Ishikawa (cell line): ENCODE data around the gene DENND1B.

Experiments
- CEBPB ChIP-seq: IDR thresholded peaks from 2 replicates; pipeline ENCODE4 v1.6.1; 2012
- CREB1 ChIP-seq: IDR thresholded peaks from 2 replicates; pipeline ENCODE4 v1.6.1; 2012; ENCODE audit warnings: low read depth
- EGR1 ChIP-seq: IDR thresholded peaks from 2 replicates; pipeline ENCODE4 v1.6.1; 2012
- EP300 ChIP-seq: IDR thresholded peaks from 2 replicates; pipeline ENCODE4 v1.6.1; 2012; ENCODE audit warnings: borderline replicate concordance
- FOXM1 ChIP-seq: IDR thresholded peaks from 2 replicates; pipeline ENCODE4 v1.6.1; 2012; ENCODE audit warnings: low read depth, borderline replicate concordance
- NFIC ChIP-seq: IDR thresholded peaks from 2 replicates; pipeline ENCODE4 v1.6.1; 2012
- RAD21 ChIP-seq: IDR thresholded peaks from 2 replicates; pipeline ENCODE4 v1.6.1; 2012; ENCODE audit warnings: low read depth
- REST ChIP-seq: IDR thresholded peaks from 2 replicates; pipeline ENCODE4 v1.6.1; 2012; ENCODE audit warnings: low read depth, mild to moderate bottlenecking
- TAF1 ChIP-seq: IDR thresholded peaks from 2 replicates; pipeline ENCODE4 v1.6.1; 2012; ENCODE audit warnings: low read depth, mild to moderate bottlenecking
- TCF12 ChIP-seq: IDR thresholded peaks from 2 replicates; pipeline ENCODE4 v1.6.1; 2012; ENCODE audit warnings: low read depth
- TEAD4 ChIP-seq: IDR thresholded peaks from 2 replicates; pipeline ENCODE4 v1.6.1; 2012
- USF1 ChIP-seq: IDR thresholded peaks from 2 replicates; pipeline ENCODE4 v1.6.1; 2012
- YY1 ChIP-seq: IDR thresholded peaks from 2 replicates; pipeline ENCODE4 v1.6.1; 2012; ENCODE audit warnings: low read depth
- ZBTB7A ChIP-seq: IDR thresholded peaks from 2 replicates; pipeline ENCODE4 v1.6.1; 2012; ENCODE audit warnings: low read depth
- TF ChIP-seq, protein P1 (sequence below): IDR thresholded peaks from 2 replicates; pipeline ENCODE4 v1.6.1; 2012

The DENND1B gene

GRCh38 chr1:197632651-197633050, 142.6 kb downstream of the DENND1B start:
- TF ChIP-seq TCF12, result no peak
- TF ChIP-seq CEBPB, result no peak
- no peak for TF ChIP-seq NFIC
- TF ChIP-seq REST, result no peak
- TF ChIP-seq TAF1, result no peak
- TF ChIP-seq FOXM1, result no peak
- TF ChIP-seq, protein P1, sequence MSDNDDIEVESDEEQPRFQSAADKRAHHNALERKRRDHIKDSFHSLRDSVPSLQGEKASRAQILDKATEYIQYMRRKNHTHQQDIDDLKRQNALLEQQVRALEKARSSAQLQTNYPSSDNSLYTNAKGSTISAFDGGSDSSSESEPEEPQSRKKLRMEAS, result no peak
- TF ChIP-seq YY1, result no peak
- no peak for TF ChIP-seq USF1

GRCh38 chr1:197632005-197632404, 143.3 kb downstream of the DENND1B start:
- TF ChIP-seq EGR1, result no peak
- no peak for TF ChIP-seq CREB1
- TF ChIP-seq REST, result no peak
- TF ChIP-seq YY1, result no peak
- no peak for TF ChIP-seq RAD21
- TF ChIP-seq EP300, result no peak
- TF ChIP-seq, protein P1, result no peak
- no peak for TF ChIP-seq TCF12
- no peak for TF ChIP-seq FOXM1
- no peak for TF ChIP-seq TAF1
- no peak for TF ChIP-seq CEBPB

- TF ChIP-seq NFIC (no peak), TCF12 (no peak), TAF1 (no peak), YY1 (no peak), REST (no peak), ZBTB7A (no peak), CREB1 (no peak), RAD21 (no peak), TEAD4 (no peak)
- TF ChIP-seq, protein P1, result no peak
Measured at GRCh38 chr1:197622371-197622770, 152.9 kb downstream of the DENND1B start.

DNA sequence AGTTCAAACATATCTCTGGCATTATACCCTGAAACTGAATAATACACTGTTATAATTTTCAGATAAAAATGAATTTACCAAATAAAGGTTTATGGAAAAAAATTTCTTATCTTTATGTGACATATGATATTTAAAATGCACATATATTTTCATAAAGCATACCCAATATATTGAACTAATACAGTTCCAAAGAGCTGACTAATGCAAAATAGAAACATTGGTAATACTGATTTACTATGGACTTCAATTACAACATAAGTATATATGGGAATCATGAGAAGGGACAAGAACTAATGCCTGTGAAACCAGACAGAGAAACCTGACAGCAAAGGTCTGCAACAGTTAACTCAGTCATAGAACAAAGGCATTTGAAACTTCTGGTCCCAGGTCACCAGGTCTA, 153.5 kb downstream of the DENND1B start:
- no peak for TF ChIP-seq TCF12
- TF ChIP-seq TAF1, result no peak
- TF ChIP-seq CREB1, result no peak
- TF ChIP-seq USF1, result no peak
- TF ChIP-seq EP300, result no peak
- TF ChIP-seq RAD21, result no peak
- no peak for TF ChIP-seq FOXM1
- no peak for TF ChIP-seq YY1
- TF ChIP-seq ZBTB7A, result no peak
- no peak for TF ChIP-seq NFIC
- no peak for TF ChIP-seq TEAD4
- TF ChIP-seq, protein P1, result no peak

- TF ChIP-seq CREB1 (no peak), YY1 (no peak), ZBTB7A (no peak), REST (no peak), FOXM1 (no peak), TEAD4 (no peak), USF1 (no peak), NFIC (no peak), EGR1 (no peak), RAD21 (no peak), TAF1 (no peak), EP300 (no peak), CEBPB (no peak), TCF12 (no peak)
- TF ChIP-seq, protein P1, result no peak
Measured at GRCh38 chr1:197620714-197621163, 154.5 kb downstream of the DENND1B start.
